HG02798 (cell line): ENCODE measurements around the gene TNS3.

Experiments used
- ATAC-seq: cut with Tn5 transposase; IDR thresholded peaks from one replicate; pipeline ENCODE4 v1.9.1; 2021; ENCODE audit warnings: mild to moderate bottlenecking; ENCODE audit not compliant: unreplicated experiment, poor library complexity

TNS3 gene

GRCh38 chr7:47381134-47381495 is 200.8 kb downstream of the TNS3 start:
- no peak for ATAC-seq

GRCh38 chr7:47380325-47381133 is 201.4 kb downstream of the TNS3 start:
- no peak for ATAC-seq

GRCh38 chr7:47379629-47380324 is 202.1 kb downstream of the TNS3 start:
- no peak for ATAC-seq

GRCh38 chr7:47378728-47379395 is 203.0 kb downstream of the TNS3 start:
- ATAC-seq = no peak

- no peak for ATAC-seq
Measured at GRCh38 chr7:47377741-47378140, 204.2 kb downstream of the TNS3 start.

GRCh38 chr7:47376991-47377616 is 204.8 kb downstream of the TNS3 start:
- no peak for ATAC-seq

- no peak for ATAC-seq
Measured at GRCh38 chr7:47375121-47375938, 206.6 kb downstream of the TNS3 start.

GRCh38 chr7:47374538-47374937 is 207.4 kb downstream of the TNS3 start:
- no peak for ATAC-seq

GRCh38 chr7:47373871-47374451 is 207.9 kb downstream of the TNS3 start:
- ATAC-seq = no peak

GRCh38 chr7:47371733-47372368 is 210.1 kb downstream of the TNS3 start:
- ATAC-seq = no peak

GRCh38 chr7:47371317-47371716 is 210.6 kb downstream of the TNS3 start:
- ATAC-seq = no peak

GRCh38 chr7:47370461-47371042 is 211.4 kb downstream of the TNS3 start:
- ATAC-seq = no peak

GRCh38 chr7:47369736-47370135 is 212.2 kb downstream of the TNS3 start:
- no peak for ATAC-seq

GRCh38 chr7:47368190-47368812 is 213.6 kb downstream of the TNS3 start:
- ATAC-seq = no peak

GRCh38 chr7:47367369-47367768 is 214.5 kb downstream of the TNS3 start:
- ATAC-seq = no peak

- no peak for ATAC-seq
Measured at GRCh38 chr7:47366960-47367359, 215.0 kb downstream of the TNS3 start.

GRCh38 chr7:47366211-47366610 is 215.7 kb downstream of the TNS3 start:
- ATAC-seq = no peak

- no peak for ATAC-seq
Measured at GRCh38 chr7:47362984-47363383, 218.9 kb downstream of the TNS3 start.
